Measurements from ENCODE around the gene CCDC57. TPM values are rescaled to one million over a fixed set of nuclear protein-coding genes. Genes with fewer than 3 reads are reported as not detected.

The CCDC57 gene
- total RNA-seq, 2 donors from 2014 or later: 57.6 to 62.8 TPM

DNA sequence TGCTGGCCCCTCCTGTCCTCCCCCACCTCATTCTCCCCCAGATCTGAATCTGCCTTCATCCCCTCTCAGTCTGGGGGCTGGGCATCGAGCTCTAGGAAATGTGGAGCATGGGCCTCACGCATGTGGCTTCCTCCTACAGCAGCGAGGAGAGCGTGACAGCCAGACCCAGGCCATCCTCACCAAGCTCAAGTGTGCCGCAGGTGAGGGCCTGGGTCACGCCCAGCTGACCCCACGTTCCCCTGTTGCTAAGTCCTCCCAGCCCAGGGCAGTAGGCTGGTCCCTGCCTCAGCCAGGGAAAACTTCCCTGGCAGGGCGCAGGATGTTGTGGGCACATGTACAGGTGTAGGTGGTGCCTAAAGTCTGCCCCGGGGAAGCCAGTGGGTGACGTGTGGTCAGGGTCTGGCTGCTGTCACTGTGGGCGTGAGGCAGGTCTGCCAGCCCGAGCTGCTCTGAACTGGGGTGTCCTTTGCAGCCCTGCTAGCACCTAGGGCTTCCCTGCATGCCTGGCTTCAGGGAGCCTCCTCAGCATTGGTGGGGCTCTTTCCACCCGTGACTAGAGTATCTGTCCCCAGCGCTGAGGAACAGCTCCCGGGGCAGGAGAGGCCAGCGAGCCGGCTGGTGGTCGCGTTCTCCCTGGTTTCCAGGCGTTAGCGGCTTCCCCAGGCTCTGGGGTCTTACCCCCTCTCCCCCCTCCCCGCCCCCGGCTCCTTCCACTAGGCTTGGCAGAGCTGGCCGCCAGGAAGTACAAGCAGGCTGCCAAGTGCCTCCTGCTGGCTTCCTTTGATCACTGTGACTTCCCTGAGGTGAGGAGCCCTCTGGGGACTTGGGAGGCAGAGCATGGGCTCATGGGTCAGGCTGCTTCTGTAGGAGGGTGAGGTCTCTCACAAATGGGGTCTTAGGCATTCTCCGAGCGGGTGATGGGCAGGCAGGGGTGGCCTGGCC, 157.3 kb downstream of the CCDC57 start:
- intact Hi-C loops (cut with DNase I): no loop called here
- Histone ChIP-seq H3K4me3 (no peak overlapping the region), H3K36me3 (peaks cover 14 to 37% of the 10 kb centered on the region in 2 donors), H3K9me3 (no peaks in the 10 kb centered on the region), H3K27ac (no peak overlapping the region), H3K4me1 (replicated peaks) (peaks cover 13% of the 10 kb centered on the region), H3K27me3 (replicated peaks; ENCODE audit: insufficient read depth) (no peaks in the 10 kb centered on the region)
- 81% methylated on average over 26 of the region's 26 CpGs for WGBS
- DNase-seq (ENCODE audit: low spot score): no peak
- no peak for TF ChIP-seq POLR2AphosphoS5 (IDR thresholded peaks at IDR 0.05)
- TF ChIP-seq, protein P1, sequence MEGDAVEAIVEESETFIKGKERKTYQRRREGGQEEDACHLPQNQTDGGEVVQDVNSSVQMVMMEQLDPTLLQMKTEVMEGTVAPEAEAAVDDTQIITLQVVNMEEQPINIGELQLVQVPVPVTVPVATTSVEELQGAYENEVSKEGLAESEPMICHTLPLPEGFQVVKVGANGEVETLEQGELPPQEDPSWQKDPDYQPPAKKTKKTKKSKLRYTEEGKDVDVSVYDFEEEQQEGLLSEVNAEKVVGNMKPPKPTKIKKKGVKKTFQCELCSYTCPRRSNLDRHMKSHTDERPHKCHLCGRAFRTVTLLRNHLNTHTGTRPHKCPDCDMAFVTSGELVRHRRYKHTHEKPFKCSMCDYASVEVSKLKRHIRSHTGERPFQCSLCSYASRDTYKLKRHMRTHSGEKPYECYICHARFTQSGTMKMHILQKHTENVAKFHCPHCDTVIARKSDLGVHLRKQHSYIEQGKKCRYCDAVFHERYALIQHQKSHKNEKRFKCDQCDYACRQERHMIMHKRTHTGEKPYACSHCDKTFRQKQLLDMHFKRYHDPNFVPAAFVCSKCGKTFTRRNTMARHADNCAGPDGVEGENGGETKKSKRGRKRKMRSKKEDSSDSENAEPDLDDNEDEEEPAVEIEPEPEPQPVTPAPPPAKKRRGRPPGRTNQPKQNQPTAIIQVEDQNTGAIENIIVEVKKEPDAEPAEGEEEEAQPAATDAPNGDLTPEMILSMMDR (IDR thresholded peaks at IDR 0.05): no peak
- TF ChIP-seq POLR2A (IDR thresholded peaks at IDR 0.05): no peak

DNA sequence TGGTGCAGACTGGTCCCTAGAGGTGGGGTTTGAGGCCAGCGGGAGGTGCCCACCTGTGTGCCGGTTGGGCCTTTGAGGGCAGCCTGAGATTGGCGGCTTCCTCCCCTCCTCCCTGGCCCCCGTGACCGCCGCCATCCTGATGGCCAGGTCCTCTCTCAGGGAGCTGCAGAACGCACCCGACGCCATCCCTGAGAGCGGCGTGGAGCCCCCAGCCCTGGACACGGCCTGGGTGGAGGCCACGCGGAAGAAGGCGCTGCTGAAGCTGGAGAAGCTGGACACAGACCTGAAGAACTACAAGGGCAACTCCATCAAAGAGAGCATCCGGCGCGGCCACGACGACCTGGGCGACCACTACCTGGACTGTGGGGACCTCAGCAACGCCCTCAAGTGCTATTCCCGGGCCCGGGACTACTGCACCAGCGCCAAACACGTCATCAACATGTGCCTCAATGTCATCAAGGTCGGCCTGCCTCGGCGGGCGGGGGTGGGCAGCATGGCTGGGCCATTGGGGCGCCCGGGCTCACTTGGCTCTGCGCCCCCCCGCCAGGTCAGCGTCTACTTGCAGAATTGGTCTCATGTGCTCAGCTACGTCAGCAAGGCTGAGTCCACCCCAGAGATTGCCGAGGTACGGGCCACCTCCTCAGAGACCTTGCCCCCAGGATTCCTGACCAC, 158.2 kb downstream of the CCDC57 start:
- intact Hi-C loops (cut with DNase I): no loop called here
- Histone ChIP-seq H3K4me3 (no peak overlapping the region), H3K9me3 (no peaks in the 10 kb centered on the region), H3K4me1 (replicated peaks) (peaks cover 19% of the 10 kb centered on the region), H3K27me3 (replicated peaks; ENCODE audit: insufficient read depth) (no peaks in the 10 kb centered on the region), H3K36me3 (peaks cover 16 to 34% of the 10 kb centered on the region in 2 donors), H3K27ac (no peak overlapping the region)
- WGBS: 86% methylated on average over 33 of the region's 38 CpGs
- DNase-seq (ENCODE audit: low spot score): no peak
- TF ChIP-seq POLR2AphosphoS5 (IDR thresholded peaks at IDR 0.05): no peak
- TF ChIP-seq POLR2A (IDR thresholded peaks at IDR 0.05): no peak
- TF ChIP-seq, protein P1 (IDR thresholded peaks at IDR 0.05): no peak

DNA sequence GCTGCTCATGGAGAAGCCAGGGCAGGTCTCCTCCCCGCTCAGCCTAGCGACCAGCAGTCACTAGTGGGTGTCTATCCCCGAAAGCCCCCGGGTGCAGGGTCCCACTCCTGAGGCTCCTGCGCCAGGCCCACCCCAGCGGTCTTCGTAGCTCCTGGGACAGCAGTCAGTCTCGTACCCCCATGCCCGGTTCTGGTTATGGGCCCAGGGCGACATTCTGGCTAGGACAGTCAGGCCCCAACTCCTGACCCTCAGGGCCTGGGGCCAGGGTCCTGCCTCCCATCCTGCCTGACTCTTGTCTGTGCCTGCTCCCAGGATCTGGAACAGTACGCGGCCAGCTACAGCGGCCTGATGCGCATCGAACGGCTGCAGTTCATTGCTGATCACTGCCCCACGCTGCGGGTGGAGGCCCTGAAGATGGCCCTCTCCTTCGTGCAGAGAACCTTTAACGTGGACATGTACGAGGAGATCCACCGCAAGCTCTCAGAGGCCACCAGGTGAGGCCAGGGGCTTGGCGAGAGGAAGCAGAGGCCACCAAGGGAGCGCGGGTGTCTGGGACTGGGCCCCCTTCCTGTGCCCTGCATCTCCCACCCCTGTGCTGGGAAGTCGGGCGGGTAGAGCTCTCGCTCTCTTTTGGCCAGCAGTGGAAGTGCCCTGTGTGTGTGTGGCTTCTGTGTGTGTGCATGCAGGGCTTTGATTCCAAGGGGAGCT, 158.9 kb downstream of the CCDC57 start:
- H3K27ac ChIP-seq: no peak overlapping the region
- 93% methylated on average over 27 of the region's 28 CpGs for WGBS
- peaks cover 20 to 29% of the 10 kb centered on the region in 2 donors for H3K36me3 ChIP-seq
- H3K4me1 ChIP-seq (replicated peaks): peaks cover 19% of the 10 kb centered on the region
- H3K9me3 ChIP-seq: no peaks in the 10 kb centered on the region
- no peak overlapping the region for H3K4me3 ChIP-seq
- intact Hi-C loops (cut with DNase I): no loop called here
- DNase-seq (ENCODE audit: low spot score): no peak
- TF ChIP-seq, protein P1 (IDR thresholded peaks at IDR 0.05): no peak
- TF ChIP-seq POLR2AphosphoS5 (IDR thresholded peaks at IDR 0.05) (no peak), POLR2A (IDR thresholded peaks at IDR 0.05) (no peak)
- no peaks in the 10 kb centered on the region for H3K27me3 ChIP-seq (replicated peaks; ENCODE audit: insufficient read depth)

DNA sequence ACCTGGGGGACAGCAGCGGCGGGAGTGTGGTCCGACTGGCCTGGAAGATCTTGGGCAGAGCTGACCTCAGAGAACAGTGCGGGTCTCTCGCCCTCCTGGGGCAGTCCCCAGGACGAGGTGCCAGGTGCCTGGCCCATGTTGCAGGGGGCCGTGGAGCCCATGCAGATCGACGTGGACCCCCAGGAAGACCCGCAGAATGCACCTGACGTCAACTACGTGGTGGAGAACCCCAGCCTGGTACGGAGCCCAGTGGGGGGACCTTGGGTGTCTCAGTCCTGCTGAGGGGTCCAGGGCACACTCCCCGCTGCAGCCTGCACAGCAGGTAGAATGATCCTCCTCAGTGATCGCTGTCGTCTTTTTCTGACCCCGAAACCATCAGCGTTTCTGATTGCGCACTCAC, 159.5 kb downstream of the CCDC57 start:
- H3K27ac ChIP-seq: peak overlapping the region in 1 of 2 donors; percentile 68
- TF ChIP-seq POLR2AphosphoS5 (IDR thresholded peaks at IDR 0.05) (no peak), POLR2A (IDR thresholded peaks at IDR 0.05) (no peak)
- TF ChIP-seq, protein P1 (IDR thresholded peaks at IDR 0.05): no peak
- 86% methylated on average over 16 of the region's 19 CpGs for WGBS
- peak overlapping the region in 1 of 2 donors; percentile 75 for H3K4me3 ChIP-seq
- H3K36me3 ChIP-seq: peaks cover 20 to 30% of the 10 kb centered on the region in 2 donors
- H3K4me1 ChIP-seq (replicated peaks): peaks cover 19% of the 10 kb centered on the region
- no peaks in the 10 kb centered on the region for H3K27me3 ChIP-seq (replicated peaks; ENCODE audit: insufficient read depth)
- intact Hi-C loops (cut with DNase I): no loop called here
- no peaks in the 10 kb centered on the region for H3K9me3 ChIP-seq
- DNase-seq (ENCODE audit: low spot score): no peak
